ENCODE measurements around the gene NSUN4.
"Not testable (repeated sequence)": the region's sequence is repeated elsewhere in the genome, so short reads cannot be mapped to it uniquely, and the experiment has no call there.

The NSUN4 gene

DNA sequence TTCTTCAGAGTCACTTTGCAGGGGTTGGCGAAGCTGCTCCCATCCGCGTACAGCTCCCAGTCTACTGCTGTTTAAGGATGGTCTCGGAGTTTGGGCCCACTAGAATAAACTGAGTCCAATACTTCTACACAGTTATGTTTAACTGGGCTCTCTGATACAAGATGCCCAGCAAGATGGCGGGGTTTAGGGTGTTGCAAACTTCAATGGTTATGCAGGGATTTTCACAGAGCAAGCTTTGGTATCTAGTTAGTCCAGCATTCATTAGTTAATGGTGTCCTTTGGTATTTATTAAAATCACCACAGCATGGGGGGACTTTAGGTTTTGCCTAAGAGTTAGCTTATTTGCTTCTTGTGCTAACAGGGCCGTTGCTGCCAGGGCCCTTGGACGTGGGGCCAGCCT, 12.4 kb upstream of the NSUN4 start:
- not testable (repeated sequence) for DNase-seq (ENCODE audit: low spot score)

GRCh38 chr1:46329807-46330206, 10.8 kb upstream of the NSUN4 start:
- DNase-seq (ENCODE audit: low spot score), result not testable (repeated sequence)

GRCh38 chr1:46330381-46330780, 10.2 kb upstream of the NSUN4 start:
- DNase-seq (ENCODE audit: low spot score), result not testable (repeated sequence)

GRCh38 chr1:46331786-46332540, 8.6 kb upstream of the NSUN4 start:
- DNase-seq (ENCODE audit: low spot score), result not testable (repeated sequence)

GRCh38 chr1:46333300-46334029, 7.1 kb upstream of the NSUN4 start:
- peak; percentile 65 for DNase-seq (ENCODE audit: low spot score)

GRCh38 chr1:46334030-46334384, 6.6 kb upstream of the NSUN4 start:
- no peak for DNase-seq (ENCODE audit: low spot score)

DNA sequence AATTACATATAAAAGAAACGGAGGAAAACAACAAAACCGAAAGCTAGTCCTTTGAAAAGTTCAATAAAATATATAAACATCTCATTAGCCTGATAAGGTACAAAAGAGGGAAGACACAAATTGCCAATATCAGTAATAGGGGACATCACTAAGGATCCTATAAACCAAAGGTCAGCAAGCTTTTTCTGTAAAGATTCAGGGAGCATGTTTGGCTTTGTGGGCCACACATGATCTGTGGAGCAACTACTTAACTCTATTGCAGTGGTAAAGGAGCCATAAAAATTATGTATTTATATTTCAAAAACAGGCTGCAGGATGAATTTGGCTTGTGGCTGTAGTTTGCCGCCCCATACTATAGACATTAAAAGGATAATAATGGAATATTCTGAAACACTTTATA, 5.5 kb upstream of the NSUN4 start:
- DNase-seq (ENCODE audit: low spot score), result no peak

GRCh38 chr1:46337409-46337808, 3.2 kb upstream of the NSUN4 start:
- not testable (repeated sequence) for DNase-seq (ENCODE audit: low spot score)

GRCh38 chr1:46341222-46342083, 846 bp downstream of the NSUN4 start:
- DNase-seq (ENCODE audit: low spot score), result no peak

- DNase-seq (ENCODE audit: low spot score), result peak; percentile 36
Measured at GRCh38 chr1:46342084-46342656, 1.6 kb downstream of the NSUN4 start.

- no peak for DNase-seq (ENCODE audit: low spot score)
Measured at GRCh38 chr1:46342677-46343350, 2.2 kb downstream of the NSUN4 start.

GRCh38 chr1:46343351-46343695, 2.7 kb downstream of the NSUN4 start:
- no peak for DNase-seq (ENCODE audit: low spot score)

GRCh38 chr1:46343705-46344104, 3.1 kb downstream of the NSUN4 start:
- no peak for DNase-seq (ENCODE audit: low spot score)

- DNase-seq (ENCODE audit: low spot score), result no peak
Measured at GRCh38 chr1:46344481-46344880, 3.9 kb downstream of the NSUN4 start.

DNA sequence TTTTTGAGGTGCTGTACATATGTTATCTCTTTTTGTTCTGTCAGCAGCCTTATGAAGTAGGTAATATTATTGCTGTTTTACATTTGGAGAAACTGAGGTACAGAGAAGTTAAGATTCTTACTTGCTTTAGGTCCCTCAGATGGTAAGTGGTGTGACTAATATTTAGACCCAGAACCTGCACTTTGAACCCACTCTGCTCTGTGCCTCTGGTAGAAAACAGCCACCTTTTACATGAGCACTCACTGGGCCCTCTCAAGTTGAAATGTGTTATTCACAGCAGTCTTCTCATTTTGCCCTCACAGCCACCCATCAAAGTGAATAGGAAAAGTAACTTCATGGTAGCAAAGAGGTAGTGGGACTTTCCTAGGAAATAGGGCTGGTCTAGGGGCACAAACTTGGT, 4.7 kb downstream of the NSUN4 start:
- no peak for DNase-seq (ENCODE audit: low spot score)

GRCh38 chr1:46352363-46352762, 11.8 kb downstream of the NSUN4 start:
- DNase-seq (ENCODE audit: low spot score), result no peak

- DNase-seq (ENCODE audit: low spot score), result not testable (repeated sequence)
Measured at GRCh38 chr1:46355920-46356319, 15.3 kb downstream of the NSUN4 start.

DNA sequence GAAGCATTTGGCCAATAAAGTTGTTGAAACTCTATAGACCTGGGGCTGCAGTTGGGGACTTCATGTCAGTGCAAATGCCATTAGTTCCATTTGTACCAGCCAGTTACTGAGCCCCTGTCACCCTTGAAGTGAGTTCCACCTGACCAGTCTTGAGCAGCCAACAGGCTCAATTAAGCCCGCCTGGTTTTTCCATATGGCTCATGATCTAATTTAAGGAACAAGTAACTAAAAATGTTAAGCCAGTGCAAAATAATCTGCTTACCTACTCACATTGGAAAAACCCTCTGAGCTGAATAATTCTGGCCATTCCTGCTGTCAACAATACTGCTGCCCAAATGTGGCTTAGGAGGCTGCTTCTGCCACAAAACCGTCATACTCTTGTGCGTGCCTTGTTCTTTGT, 21.6 kb downstream of the NSUN4 start:
- peak; percentile 47 for DNase-seq (ENCODE audit: low spot score)

- DNase-seq (ENCODE audit: low spot score), result peak; percentile 50
Measured at GRCh38 chr1:46363121-46363520, 22.5 kb downstream of the NSUN4 start.

- DNase-seq (ENCODE audit: low spot score), result no peak
Measured at GRCh38 chr1:46364612-46365011, 24.0 kb downstream of the NSUN4 start.

DNA sequence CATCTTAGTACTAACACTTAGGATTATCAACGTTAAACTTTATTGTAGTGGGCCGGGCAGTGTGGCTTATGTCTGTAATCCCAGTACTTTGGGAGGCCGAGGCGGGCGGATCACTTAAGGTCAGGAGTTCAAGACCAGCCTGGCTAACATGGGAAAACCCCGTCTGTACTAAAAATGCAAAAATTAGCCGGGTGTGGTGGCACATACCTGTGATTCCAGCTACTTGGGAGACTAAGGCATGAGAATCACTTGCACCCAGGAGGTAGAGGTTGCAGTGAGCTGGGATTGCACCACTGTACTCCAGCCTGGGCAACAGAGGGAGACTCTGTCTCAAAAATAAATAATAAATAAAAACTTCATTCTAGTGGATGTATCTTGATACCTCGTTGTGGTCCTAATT, 25.2 kb downstream of the NSUN4 start:
- DNase-seq (ENCODE audit: low spot score), result not testable (repeated sequence)

GRCh38 chr1:46367072-46367471, 26.5 kb downstream of the NSUN4 start:
- DNase-seq (ENCODE audit: low spot score), result no peak
